ENCODE measurements around the gene PPP6R1.

PPP6R1 gene

DNA sequence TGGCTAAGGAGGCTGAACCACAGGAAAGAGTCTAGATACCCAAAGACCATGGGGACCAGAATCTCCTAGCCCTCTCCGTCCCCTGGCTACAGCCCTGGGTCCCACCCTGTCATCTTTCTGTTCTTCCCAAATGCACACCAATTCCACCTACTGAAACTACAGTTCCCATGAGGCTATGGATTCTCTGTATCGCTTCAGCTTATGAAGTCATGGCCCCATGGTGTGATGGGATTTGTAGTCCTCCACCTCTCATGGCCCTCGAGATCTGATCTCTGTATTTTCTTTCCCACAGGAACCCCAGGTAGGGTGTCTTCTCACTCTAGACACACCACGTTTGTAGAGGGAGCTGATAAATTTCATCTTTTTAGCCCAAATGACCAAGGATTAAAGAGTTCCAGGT is 61.3 kb downstream of the PPP6R1 start:
- no peaks in the 10 kb centered on the region for H3K27me3 ChIP-seq (ENCODE audit: insufficient read depth, poor library complexity, severe bottlenecking)
- H3K4me3 ChIP-seq (replicated peaks; ENCODE audit: insufficient read depth, low read length) = no peak overlapping the region
- TF ChIP-seq GABPA (IDR thresholded peaks at IDR 0.05; ENCODE audit: low read depth) (no peak), REST (IDR thresholded peaks at IDR 0.05; ENCODE audit: insufficient replicate concordance, low read depth) (no peak), CTCF (IDR thresholded peaks at IDR 0.05; ENCODE audit: insufficient read depth, low read length) (no peak), POLR2AphosphoS5 (IDR thresholded peaks at IDR 0.05; ENCODE audit: low read depth) (no peak), SPI1 (IDR thresholded peaks at IDR 0.05; ENCODE audit: borderline replicate concordance, low read depth) (no peak)
- no peak for DNase-seq (ENCODE audit: low read depth in 1 of 2, low spot score in 1 of 2)
- H3K27ac ChIP-seq (replicated peaks) = no peak overlapping the region

GRCh38 chr19:55196803-55197202 is 62.0 kb downstream of the PPP6R1 start:
- H3K27ac ChIP-seq (replicated peaks) = no peak overlapping the region
- no peak for DNase-seq (ENCODE audit: low read depth in 1 of 2, low spot score in 1 of 2)
- no peak for TF ChIP-seq SPI1 (IDR thresholded peaks at IDR 0.05; ENCODE audit: borderline replicate concordance, low read depth)
- no peak for TF ChIP-seq GABPA (IDR thresholded peaks at IDR 0.05; ENCODE audit: low read depth)
- no peak for TF ChIP-seq POLR2AphosphoS5 (IDR thresholded peaks at IDR 0.05; ENCODE audit: low read depth)
- TF ChIP-seq CTCF (IDR thresholded peaks at IDR 0.05; ENCODE audit: insufficient read depth, low read length) = no peak
- TF ChIP-seq REST (IDR thresholded peaks at IDR 0.05; ENCODE audit: insufficient replicate concordance, low read depth) = no peak

DNA sequence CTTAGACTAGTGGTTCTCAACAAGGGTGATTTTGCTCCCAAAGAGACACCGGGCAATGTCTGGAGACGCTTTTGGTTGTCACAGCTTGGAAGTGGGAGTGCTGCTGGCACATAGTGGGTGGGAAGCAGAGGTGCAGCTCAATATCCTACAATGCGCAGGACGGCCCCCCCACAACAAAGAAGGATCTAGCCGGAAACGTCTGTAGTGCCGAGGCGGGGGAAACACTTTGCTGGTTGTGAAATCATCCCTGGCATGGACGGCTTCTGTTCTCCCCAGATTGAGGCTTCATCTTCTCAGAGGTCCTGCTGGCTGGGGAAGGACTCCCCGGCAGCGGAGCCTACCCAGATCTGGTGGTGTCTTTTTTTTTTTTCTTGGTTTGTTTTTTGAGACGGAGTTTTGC is 65.3 kb downstream of the PPP6R1 start:
- Histone ChIP-seq H3K4me3 (replicated peaks; ENCODE audit: insufficient read depth, low read length) (no peak overlapping the region), H3K27me3 (ENCODE audit: insufficient read depth, poor library complexity, severe bottlenecking) (no peaks in the 10 kb centered on the region), H3K27ac (replicated peaks) (no peak overlapping the region)
- DNase-seq (ENCODE audit: low read depth in 1 of 2, low spot score in 1 of 2) = peak in 1 of 2 experiments; percentile 80
- no peak for TF ChIP-seq GABPA (IDR thresholded peaks at IDR 0.05; ENCODE audit: low read depth)
- TF ChIP-seq REST (IDR thresholded peaks at IDR 0.05; ENCODE audit: insufficient replicate concordance, low read depth) = no peak
- no peak for TF ChIP-seq SPI1 (IDR thresholded peaks at IDR 0.05; ENCODE audit: borderline replicate concordance, low read depth)
- no peak for TF ChIP-seq CTCF (IDR thresholded peaks at IDR 0.05; ENCODE audit: insufficient read depth, low read length)
- no peak for TF ChIP-seq POLR2AphosphoS5 (IDR thresholded peaks at IDR 0.05; ENCODE audit: low read depth)

More at GRCh38 chr19:55196803-55197202, 62.0 kb downstream of the PPP6R1 start:
- H3K4me3 ChIP-seq (replicated peaks; ENCODE audit: insufficient read depth, low read length) = no peak overlapping the region
- no peaks in the 10 kb centered on the region for H3K27me3 ChIP-seq (ENCODE audit: insufficient read depth, poor library complexity, severe bottlenecking)
